HG03139 (cell line): ENCODE results near the gene RABGAP1L.
A peak's percentile ranks its signal among the peaks of the same experiment; 100 is the strongest.

Experiments
- ATAC-seq: cut with Tn5 transposase; IDR thresholded peaks from one replicate; pipeline ENCODE4 v1.9.1; 2021; ENCODE audit not compliant: unreplicated experiment

Gene RABGAP1L

GRCh38 chr1:174976436-174977108 lies 817.3 kb downstream of the RABGAP1L start:
- ATAC-seq, result no peak

- ATAC-seq, result no peak
Measured at GRCh38 chr1:174982971-174983689, 823.8 kb downstream of the RABGAP1L start.

- ATAC-seq, result no peak
Measured at GRCh38 chr1:174984952-174985351, 825.6 kb downstream of the RABGAP1L start.

- ATAC-seq, result no peak
Measured at GRCh38 chr1:174988539-174988938, 829.2 kb downstream of the RABGAP1L start.

- ATAC-seq, result no peak
Measured at GRCh38 chr1:174988986-174989385, 829.7 kb downstream of the RABGAP1L start.

GRCh38 chr1:174989536-174990220 lies 830.4 kb downstream of the RABGAP1L start:
- ATAC-seq, result no peak

- ATAC-seq, result no peak
Measured at GRCh38 chr1:174990382-174990999, 831.2 kb downstream of the RABGAP1L start.

- no peak for ATAC-seq
Measured at GRCh38 chr1:174991473-174991872, 832.2 kb downstream of the RABGAP1L start.

- no peak for ATAC-seq
Measured at GRCh38 chr1:174995121-174995520, 835.8 kb downstream of the RABGAP1L start.

- ATAC-seq, result no peak
Measured at GRCh38 chr1:174995916-174996315, 836.6 kb downstream of the RABGAP1L start.

- no peak for ATAC-seq
Measured at GRCh38 chr1:174996476-174996875, 837.2 kb downstream of the RABGAP1L start.

GRCh38 chr1:174997041-174997440 lies 837.7 kb downstream of the RABGAP1L start:
- no peak for ATAC-seq

GRCh38 chr1:174998569-174999215 lies 839.4 kb downstream of the RABGAP1L start:
- no peak for ATAC-seq

GRCh38 chr1:174999216-174999935 lies 840.1 kb downstream of the RABGAP1L start:
- peak; percentile 75 for ATAC-seq

- peak; percentile 7 for ATAC-seq
Measured at GRCh38 chr1:174999936-175000696, 840.8 kb downstream of the RABGAP1L start, which contains the start of gene CACYBP. CACYBP (plus strand) TSS chr1:174999947; CDS start chr1:175000181, 234 bp downstream.

GRCh38 chr1:175000697-175001187 lies 841.4 kb downstream of the RABGAP1L start:
- ATAC-seq, result no peak

- no peak for ATAC-seq
Measured at GRCh38 chr1:175002910-175003517, 843.7 kb downstream of the RABGAP1L start.

- ATAC-seq, result no peak
Measured at GRCh38 chr1:175003521-175003920, 844.2 kb downstream of the RABGAP1L start.
